COLO668 (cell line): Measurements from ENCODE around the gene PPFIA4.

ENCODE experiments used
- DNase-seq: peaks from one replicate; lab custom pipeline; 2025; ENCODE audit not compliant: unreplicated experiment; lab: John Stamatoyannopoulos, UW

Gene PPFIA4

GRCh38 chr1:203124546-203125317 lies 98.4 kb downstream of the PPFIA4 start:
- no peak for DNase-seq

- no peak for DNase-seq
These were observed 100.0 kb downstream of the PPFIA4 start for GRCh38 chr1:203126151-203126865.

GRCh38 chr1:203126866-203127665 lies 100.8 kb downstream of the PPFIA4 start:
- DNase-seq = no peak

- peak; percentile 66 for DNase-seq
These were observed 101.6 kb downstream of the PPFIA4 start, which contains the start of gene ADORA1 for GRCh38 chr1:203127666-203128430. Gene ADORA1, plus strand, starts transcription at chr1:203127726. Its CDS starts 1,116 bp downstream, at chr1:203128842.

GRCh38 chr1:203128431-203128715 lies 102.1 kb downstream of the PPFIA4 start:
- DNase-seq = no peak
